CD4-positive, alpha-beta T cell treated with Interleukin-1 beta for 1 hour (primary cell): Measurements from ENCODE around the gene ZYG11A.
A peak's percentile ranks its signal among the peaks of the same experiment; 100 is the strongest.

ENCODE experiments used
- DNase-seq, 2 donors: peaks; one replicate each; pipeline ENCODE4 v3.0.0-alpha.2; 2020 to 2022

Gene ZYG11A

GRCh38 chr1:52880206-52880605 is 37.6 kb downstream of the ZYG11A start:
- no peak for DNase-seq

DNA sequence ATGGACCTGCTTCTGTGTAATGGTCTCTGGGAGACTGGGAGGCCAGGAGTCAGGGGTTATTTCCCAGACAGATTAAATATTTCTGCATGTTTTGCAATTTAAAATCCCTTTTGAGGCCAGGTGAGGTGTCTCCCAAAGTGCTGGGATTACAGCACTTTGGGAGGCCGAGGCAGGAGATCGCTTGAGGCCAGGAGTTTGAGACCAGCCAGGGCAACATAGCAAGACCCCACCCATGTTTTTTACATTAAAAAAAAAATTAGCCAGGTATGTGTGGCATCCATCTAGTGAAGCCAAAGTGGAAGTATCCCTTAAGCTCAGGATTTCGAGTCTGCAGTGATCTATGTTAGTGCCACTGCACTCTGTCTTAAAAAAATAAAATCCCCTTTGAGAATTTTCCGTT is 44.9 kb downstream of the ZYG11A start:
- DNase-seq = no peak

GRCh38 chr1:52892424-52893215 is 50.1 kb downstream of the ZYG11A start:
- DNase-seq = no peak

DNA sequence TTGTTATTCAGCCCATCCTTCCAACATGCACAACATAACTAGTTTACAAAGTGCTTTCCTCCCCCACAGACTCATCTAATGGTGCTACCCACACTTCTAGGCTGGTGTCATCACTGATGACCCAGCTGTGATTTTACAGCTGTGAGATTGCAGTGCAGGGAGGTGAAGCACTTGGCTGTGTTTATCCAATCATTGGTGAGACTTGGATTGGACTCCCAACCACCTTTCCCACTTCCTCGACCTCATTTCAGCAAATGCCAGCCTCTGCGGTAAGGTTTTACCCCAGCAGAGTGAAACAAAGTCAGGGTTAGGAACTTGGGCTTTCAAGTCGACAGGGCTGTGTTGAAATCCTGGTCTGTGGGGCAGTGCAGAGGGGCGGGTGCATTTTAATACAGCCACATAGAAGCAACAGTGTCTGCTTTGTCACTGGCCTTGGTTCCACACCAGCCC is 56.9 kb downstream of the ZYG11A start:
- no peak for DNase-seq

DNA sequence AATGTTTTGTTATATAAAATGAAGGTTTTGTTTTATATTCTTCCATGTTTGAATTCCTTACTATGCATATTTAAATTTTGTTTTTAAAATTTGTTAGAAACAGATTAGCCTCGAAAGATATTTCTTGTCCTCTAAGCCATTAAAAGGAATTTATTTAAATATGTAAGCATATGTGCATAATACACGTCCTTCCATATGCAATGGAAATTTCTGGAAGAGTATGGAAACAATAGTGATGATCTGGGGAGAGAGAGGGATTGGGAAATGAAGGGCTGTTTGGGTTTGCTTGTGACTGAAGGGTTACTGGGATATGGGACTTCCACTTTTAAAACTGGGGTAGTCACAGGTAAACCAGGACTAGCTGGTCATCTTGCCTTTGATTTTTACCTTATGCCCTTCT is 57.8 kb downstream of the ZYG11A start:
- DNase-seq = no peak

- no peak for DNase-seq
Observed at GRCh38 chr1:52901384-52901783, 58.8 kb downstream of the ZYG11A start.

DNA sequence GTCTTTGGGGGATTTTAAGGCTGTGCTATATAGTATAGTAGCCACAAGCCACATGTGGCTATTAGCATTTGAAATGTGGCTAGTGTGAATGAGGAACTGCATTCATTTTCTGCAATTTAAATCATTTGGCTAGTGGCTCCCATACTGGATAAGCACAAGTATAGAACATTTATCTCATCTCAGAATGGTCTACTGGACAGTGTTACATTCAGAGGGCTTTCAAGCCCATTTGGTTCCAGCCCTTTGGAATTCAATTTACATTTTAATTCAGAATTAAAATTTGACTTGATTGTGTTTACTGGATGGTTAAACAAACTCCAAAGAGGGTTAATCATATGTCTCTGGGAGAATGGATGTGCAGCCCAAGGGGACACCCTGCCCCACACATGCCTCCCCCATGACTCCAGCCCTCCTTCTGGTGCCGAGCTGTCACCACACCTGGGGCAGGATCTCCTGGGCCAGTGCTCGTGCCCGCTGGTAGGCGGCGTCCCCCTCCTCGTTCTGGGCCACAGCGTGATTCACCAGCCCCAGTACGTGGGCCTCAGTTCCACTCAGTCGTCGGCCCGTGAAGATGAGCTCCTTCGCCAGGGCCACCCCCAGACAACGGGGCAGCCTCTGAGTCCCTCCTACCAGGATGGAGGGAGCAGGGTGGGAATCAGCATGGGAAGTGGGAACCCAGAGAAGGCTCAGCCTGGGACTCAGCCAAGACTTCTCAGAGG is 61.8 kb downstream of the ZYG11A start:
- no peak for DNase-seq

GRCh38 chr1:52904927-52905698 is 62.6 kb downstream of the ZYG11A start:
- DNase-seq = peak; percentile 21 to 26

GRCh38 chr1:52906135-52906603 is 63.6 kb downstream of the ZYG11A start:
- no peak for DNase-seq

DNA sequence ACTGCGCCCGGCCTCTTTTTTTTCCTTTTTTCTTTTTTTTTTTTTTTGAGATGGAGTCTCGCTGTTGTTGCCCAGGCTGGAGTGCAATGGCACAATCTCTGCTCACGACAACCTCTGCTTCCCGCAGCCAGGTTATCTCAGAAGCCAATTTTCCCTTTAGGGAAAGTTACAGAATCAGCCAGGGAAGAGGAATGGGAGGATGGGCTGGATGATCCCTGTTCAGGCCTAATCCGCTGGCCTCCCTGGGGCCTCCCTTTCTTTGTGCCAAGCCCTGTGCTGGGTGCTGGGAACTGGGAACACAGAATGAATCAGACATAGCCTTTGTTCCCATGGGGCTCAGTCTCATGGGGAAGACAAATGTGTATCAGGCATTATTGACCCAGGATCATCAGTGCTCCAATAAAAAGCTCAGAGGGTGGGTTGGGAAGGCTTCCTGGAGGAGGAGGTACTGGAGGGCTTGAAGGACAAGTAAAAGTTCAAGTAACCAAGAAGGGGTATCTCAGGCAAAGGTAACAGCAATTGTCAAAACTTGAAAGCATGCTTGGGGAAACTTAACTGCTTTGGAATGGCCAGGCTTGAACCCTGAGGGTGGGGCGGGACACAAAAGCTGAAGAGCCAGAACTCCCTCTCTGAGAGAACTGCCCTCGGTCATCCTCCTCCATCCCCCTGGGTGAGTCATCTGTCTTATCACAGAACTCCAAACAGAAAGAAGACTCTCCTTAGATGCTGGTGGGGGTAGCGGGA is 64.7 kb downstream of the ZYG11A start:
- DNase-seq = no peak

- DNase-seq = no peak
Observed at GRCh38 chr1:52907812-52908153, 65.2 kb downstream of the ZYG11A start.

DNA sequence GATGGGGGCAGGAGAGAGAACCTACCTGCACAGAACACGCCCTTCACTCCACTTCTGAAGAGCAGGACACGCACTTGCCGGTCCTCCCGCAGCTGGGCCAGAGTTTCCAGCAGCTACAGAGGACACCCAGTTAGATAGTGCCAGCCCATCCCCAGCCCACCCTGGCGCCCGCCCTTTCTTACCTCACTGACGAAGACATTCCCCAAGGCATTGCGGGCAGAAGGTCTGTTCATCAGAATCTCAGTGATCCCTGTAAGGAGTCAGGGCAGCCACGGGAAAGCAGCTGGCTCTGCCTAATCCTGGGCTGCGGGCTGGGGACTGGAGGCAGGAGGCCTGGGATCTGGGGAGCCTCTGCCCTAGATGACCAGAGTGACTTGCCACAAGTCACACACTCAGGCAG is 69.0 kb downstream of the ZYG11A start:
- no peak for DNase-seq

DNA sequence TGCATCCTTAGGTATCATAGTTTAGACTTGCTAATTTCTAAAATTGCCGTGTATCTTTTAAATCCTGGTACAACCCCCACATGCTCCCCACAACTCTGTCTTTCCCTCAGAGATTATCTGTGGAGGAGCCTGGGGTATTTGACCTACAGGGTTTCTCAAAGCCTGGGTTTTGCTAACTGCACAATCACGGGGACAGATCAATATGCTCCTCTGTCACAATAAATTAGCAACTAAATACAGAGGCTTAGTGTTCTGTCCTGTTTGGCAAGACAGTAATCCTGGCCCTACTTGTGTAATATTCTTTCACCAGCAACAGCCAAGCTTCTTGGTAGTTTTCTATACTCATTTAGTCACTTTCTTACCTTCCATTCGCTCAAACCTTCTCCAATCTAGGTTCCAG is 70.5 kb downstream of the ZYG11A start:
- DNase-seq = no peak

DNA sequence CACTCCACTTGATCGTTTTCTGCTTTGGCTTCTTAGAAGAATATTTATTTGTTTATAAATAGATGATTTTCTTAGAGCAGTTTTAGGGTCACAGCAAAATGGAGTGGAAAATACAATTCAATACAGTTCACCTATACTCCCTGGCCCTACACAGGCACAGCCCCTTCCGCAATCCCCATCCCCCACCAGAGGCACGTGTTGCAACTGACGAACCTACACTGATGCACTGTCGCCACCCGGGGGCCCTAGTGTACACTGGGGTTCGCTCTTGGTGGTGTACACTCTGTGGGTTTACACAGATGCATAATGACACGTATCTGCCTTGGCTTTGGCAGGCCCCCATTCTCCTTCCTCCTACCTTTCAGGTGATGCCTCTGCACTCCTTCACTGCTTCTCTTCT is 71.0 kb downstream of the ZYG11A start:
- DNase-seq = no peak

DNA sequence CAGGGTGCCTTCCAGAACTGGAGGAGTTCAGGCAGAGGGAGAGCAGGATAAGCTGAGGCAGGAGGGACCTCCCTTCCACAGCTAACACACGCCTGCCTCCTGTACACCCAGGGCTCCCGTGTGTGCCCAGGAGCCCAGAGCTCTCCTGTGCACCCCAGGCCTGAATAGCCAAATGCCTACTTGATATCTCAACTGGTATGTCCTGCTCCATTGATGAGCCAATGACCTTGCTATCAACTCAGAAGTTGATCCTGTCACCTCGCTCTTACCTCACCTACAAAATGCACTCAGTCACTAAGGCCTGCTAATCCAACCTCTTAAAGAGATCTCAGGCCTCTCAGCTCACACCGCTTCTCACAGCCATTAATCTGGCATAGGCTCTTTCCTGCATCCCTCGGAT is 71.9 kb downstream of the ZYG11A start:
- DNase-seq = no peak

DNA sequence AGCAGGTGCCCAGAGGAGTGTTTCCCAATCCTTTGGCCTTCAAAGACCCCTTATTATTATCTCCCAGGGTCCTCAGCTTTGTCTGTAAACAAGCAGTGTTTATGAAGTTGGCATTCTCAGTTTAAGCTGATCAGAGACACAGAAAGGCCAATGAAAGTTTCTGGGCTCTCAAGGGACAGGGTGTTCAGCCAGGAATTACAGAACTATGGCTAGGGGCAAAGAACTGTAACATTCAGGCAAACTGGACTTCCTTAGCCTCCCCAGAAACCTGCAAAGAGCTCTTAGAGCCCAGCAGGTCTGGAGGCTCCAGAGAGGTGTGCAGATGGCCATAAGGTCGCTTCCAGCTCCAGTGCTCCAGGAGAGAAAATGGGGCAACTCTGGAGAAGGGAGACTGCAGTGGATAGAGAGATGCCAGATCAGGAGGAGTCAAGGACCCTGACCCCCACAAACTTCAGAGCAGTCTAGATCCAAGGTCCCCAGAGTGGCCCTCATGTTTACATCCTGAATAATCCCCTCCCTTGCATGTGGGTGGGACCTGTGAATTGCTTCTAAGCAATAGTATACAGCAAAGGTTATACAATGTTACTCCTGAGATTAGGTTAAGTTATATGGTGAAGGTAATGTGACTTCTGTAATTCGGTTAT is 72.8 kb downstream of the ZYG11A start:
- no peak for DNase-seq

DNA sequence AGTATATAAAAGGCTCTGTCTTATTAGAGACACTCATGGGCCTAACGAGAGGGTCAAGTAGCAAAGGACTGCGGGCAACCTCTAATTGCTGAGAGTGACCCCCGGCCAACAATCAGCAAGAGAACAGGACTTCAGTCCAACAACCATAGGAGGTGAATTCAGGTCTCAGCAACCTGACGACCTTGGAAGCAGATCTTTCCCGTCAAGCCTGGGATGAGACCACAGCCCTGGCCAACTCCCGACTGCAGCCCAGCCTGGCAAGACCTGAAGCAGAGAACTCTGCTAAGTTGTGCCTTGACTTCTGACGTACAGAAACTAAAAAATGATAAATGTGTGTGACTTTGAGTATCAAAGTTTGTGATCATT is 73.3 kb downstream of the ZYG11A start:
- no peak for DNase-seq

- no peak for DNase-seq
Observed at GRCh38 chr1:52916241-52916975, 73.8 kb downstream of the ZYG11A start.

DNA sequence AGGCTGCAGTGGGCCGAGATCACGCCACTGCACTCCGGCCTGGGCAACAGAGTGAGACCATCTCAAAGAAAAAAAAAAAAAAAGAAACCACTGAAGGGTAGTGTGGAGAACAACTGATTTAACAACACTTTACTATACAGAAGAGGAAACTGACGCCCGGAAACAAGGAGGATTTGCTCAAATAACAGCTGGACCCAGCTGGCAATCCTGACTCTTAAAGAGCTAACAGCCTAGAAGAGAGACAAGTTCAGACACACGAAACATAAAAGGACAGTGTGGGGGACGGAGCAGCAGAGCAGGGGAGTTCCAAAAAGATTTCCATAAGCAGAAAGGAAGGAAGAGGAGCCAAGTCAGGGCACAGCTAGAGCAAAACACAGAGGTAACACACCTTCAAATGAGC is 74.6 kb downstream of the ZYG11A start:
- no peak for DNase-seq

DNA sequence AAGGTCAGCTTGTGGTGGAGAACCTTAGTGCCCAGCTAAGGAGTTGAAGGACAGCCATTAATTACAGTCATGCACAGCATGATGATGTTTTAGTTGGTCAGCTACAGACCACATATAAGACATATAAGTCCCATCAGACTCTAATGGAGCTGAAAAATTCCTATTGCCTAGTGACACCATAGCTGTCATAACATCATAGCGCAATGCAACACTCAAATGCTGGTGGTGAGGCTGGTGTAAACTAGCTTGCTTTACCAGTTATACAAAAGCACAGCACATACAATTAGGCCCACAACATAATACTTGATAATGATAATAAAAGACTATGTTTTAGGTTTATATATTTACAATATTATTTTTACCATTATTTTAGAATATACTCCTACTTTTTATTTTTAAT is 75.0 kb downstream of the ZYG11A start:
- DNase-seq = no peak

- no peak for DNase-seq
Observed at GRCh38 chr1:52918201-52918600, 75.6 kb downstream of the ZYG11A start.
